ENCODE measurements around the gene S100A11. TPM values are rescaled to one million over a fixed set of nuclear protein-coding genes. Genes with fewer than 3 reads are reported as not detected.

Gene S100A11
- total RNA-seq, 1 donor from 2014 or later = 826 TPM

GRCh38 chr1:151993084-151993733 lies 43.6 kb downstream of the S100A11 start:
- Histone ChIP-seq H3K27me3 (ENCODE audit: control insufficient read depth, insufficient read depth, low read length) (no peaks in the 10 kb centered on the region), H3K4me3 (ENCODE audit: low read depth, low read length) (peak overlapping the region; percentile 85), H3K36me3 (ENCODE audit: control insufficient read depth, insufficient read depth, low read length) (no peaks in the 10 kb centered on the region)
- no peak for DNase-seq (ENCODE audit: low read depth)
- no peak for TF ChIP-seq CTCF (IDR thresholded peaks at IDR 0.05; ENCODE audit: insufficient read depth, low read length, poor library complexity, severe bottlenecking)

GRCh38 chr1:151992303-151993083 lies 44.3 kb downstream of the S100A11 start:
- peak; percentile 95 for DNase-seq (ENCODE audit: low read depth)
- no peak for TF ChIP-seq CTCF (IDR thresholded peaks at IDR 0.05; ENCODE audit: insufficient read depth, low read length, poor library complexity, severe bottlenecking)
- Histone ChIP-seq H3K4me3 (ENCODE audit: low read depth, low read length) (peak overlapping the region; percentile 85), H3K36me3 (ENCODE audit: control insufficient read depth, insufficient read depth, low read length) (no peaks in the 10 kb centered on the region), H3K27me3 (ENCODE audit: control insufficient read depth, insufficient read depth, low read length) (no peaks in the 10 kb centered on the region)

- Histone ChIP-seq H3K4me3 (ENCODE audit: low read depth, low read length) (peak overlapping the region; percentile 85), H3K36me3 (ENCODE audit: control insufficient read depth, insufficient read depth, low read length) (no peaks in the 10 kb centered on the region), H3K27me3 (ENCODE audit: control insufficient read depth, insufficient read depth, low read length) (no peaks in the 10 kb centered on the region)
- DNase-seq (ENCODE audit: low read depth) = no peak
- TF ChIP-seq CTCF (IDR thresholded peaks at IDR 0.05; ENCODE audit: insufficient read depth, low read length, poor library complexity, severe bottlenecking) = no peak
Observed at GRCh38 chr1:151991663-151992302, 45.0 kb downstream of the S100A11 start.

- no peaks in the 10 kb centered on the region for H3K27me3 ChIP-seq (ENCODE audit: control insufficient read depth, insufficient read depth, low read length)
- no peak for DNase-seq (ENCODE audit: low read depth)
- no peak for TF ChIP-seq CTCF (IDR thresholded peaks at IDR 0.05; ENCODE audit: insufficient read depth, low read length, poor library complexity, severe bottlenecking)
- peak overlapping the region; percentile 85 for H3K4me3 ChIP-seq (ENCODE audit: low read depth, low read length)
- H3K36me3 ChIP-seq (ENCODE audit: control insufficient read depth, insufficient read depth, low read length) = peaks cover under 1% of the 10 kb centered on the region
Observed at GRCh38 chr1:151990856-151991198, 46.0 kb downstream of the S100A11 start.

GRCh38 chr1:151990058-151990855 lies 46.5 kb downstream of the S100A11 start:
- no peaks in the 10 kb centered on the region for H3K27me3 ChIP-seq (ENCODE audit: control insufficient read depth, insufficient read depth, low read length)
- no peak for TF ChIP-seq CTCF (IDR thresholded peaks at IDR 0.05; ENCODE audit: insufficient read depth, low read length, poor library complexity, severe bottlenecking)
- H3K4me3 ChIP-seq (ENCODE audit: low read depth, low read length) = peak overlapping the region; percentile 6
- H3K36me3 ChIP-seq (ENCODE audit: control insufficient read depth, insufficient read depth, low read length) = peaks cover 2% of the 10 kb centered on the region
- no peak for DNase-seq (ENCODE audit: low read depth)
